GM23338 (cell line): ENCODE data around the gene PARD3. TPM values are rescaled to one million over a fixed set of nuclear protein-coding genes. Genes with fewer than 3 reads are reported as not detected.
"Not testable (repeated sequence)": the region's sequence is repeated elsewhere in the genome, so short reads cannot be mapped to it uniquely, and the experiment has no call there.

ENCODE experiments used
- ATAC-seq: fragments of 200-7000 bp; cut with Tn5 transposase; 3 replicates; pipeline ENCODE4 v1.9.1; 2020
- DNase-seq: peaks from one replicate; pipeline ENCODE4 v3.0.0-alpha.2; 2015; ENCODE audit warnings: low spot score
- H2AFZ ChIP-seq: fragments of 200-600 bp; sonication (generic); 2 replicates; pipeline ENCODE4 v1.8.0; 2016; ENCODE audit warnings: antibody characterized with exemption, mild to moderate bottlenecking, moderate library complexity
- H3F3A ChIP-seq: fragments of 200-600 bp; sonication (generic); replicated peaks from 2 replicates; pipeline ENCODE4 v1.8.0; 2017; ENCODE audit warnings: antibody characterized with exemption, mixed run types, low read depth
- H3K27ac ChIP-seq: fragments of 200-600 bp; sonication (generic); 2 replicates; pipeline ENCODE4 v1.6.1; 2016; ENCODE audit warnings: low read depth
- H3K27me3 ChIP-seq: fragments of 200-600 bp; sonication (generic); 2 replicates; pipeline ENCODE4 v1.8.0; 2016; ENCODE audit warnings: mild to moderate bottlenecking, mixed run types, moderate library complexity; ENCODE audit not compliant: insufficient read depth
- H3K36me3 ChIP-seq: fragments of 200-600 bp; sonication (generic); 2 replicates; pipeline ENCODE4 v1.8.0; 2016; ENCODE audit warnings: mild to moderate bottlenecking; ENCODE audit not compliant: insufficient read depth
- H3K4me1 ChIP-seq: fragments of 200-600 bp; sonication (generic); 2 replicates; pipeline ENCODE4 v1.8.0; 2016; ENCODE audit warnings: mild to moderate bottlenecking, moderate library complexity; ENCODE audit not compliant: insufficient read depth
- H3K4me2 ChIP-seq: fragments of 200-600 bp; sonication (generic); 2 replicates; pipeline ENCODE4 v1.7.1; 2017; ENCODE audit warnings: mixed run types
- H3K4me3 ChIP-seq: fragments of 200-600 bp; sonication (generic); 2 replicates; pipeline ENCODE4 v1.6.1; 2016; ENCODE audit warnings: mixed run types
- H3K79me2 ChIP-seq: fragments of 200-600 bp; sonication (generic); replicated peaks from 2 replicates; pipeline ENCODE4 v1.8.0; 2017; ENCODE audit warnings: mild to moderate bottlenecking; ENCODE audit not compliant: insufficient read depth
- H3K9me2 ChIP-seq: fragments of 200-600 bp; sonication (generic); 2 replicates; pipeline ENCODE4 v1.8.0; 2017; ENCODE audit not compliant: insufficient read depth
- H4K20me1 ChIP-seq: fragments of 200-600 bp; sonication (generic); replicated peaks from 2 replicates; pipeline ENCODE4 v1.8.0; 2017; ENCODE audit warnings: mild to moderate bottlenecking; ENCODE audit not compliant: insufficient read depth
- H3K27ac Mint-ChIP-seq: 2 replicates; pipeline ENCODE4 v1.8.0; 2020; ENCODE audit warnings: inconsistent platforms, mild to moderate bottlenecking, moderate library complexity, mixed read lengths
- H3K27me3 Mint-ChIP-seq: 3 replicates; pipeline ENCODE4 v1.8.0; 2022; ENCODE audit warnings: low read depth, mild to moderate bottlenecking, moderate library complexity, mixed read lengths, inconsistent platforms; ENCODE audit not compliant: insufficient read depth, poor library complexity
- H3K36me3 Mint-ChIP-seq: 3 replicates; pipeline ENCODE4 v1.8.0; 2021; ENCODE audit warnings: low read depth, mild to moderate bottlenecking, inconsistent platforms, moderate library complexity, mixed read lengths
- H3K4me1 Mint-ChIP-seq: 3 replicates; pipeline ENCODE4 v1.8.0; 2020; ENCODE audit warnings: mild to moderate bottlenecking, inconsistent platforms, mixed read lengths
- H3K4me3 Mint-ChIP-seq: 3 replicates; pipeline ENCODE4 v1.8.0; 2021; ENCODE audit warnings: moderate library complexity, mild to moderate bottlenecking, inconsistent platforms, mixed read lengths
- H3K9me3 Mint-ChIP-seq: 3 replicates; pipeline ENCODE4 v1.8.0; 2020; ENCODE audit warnings: moderate library complexity, mild to moderate bottlenecking, inconsistent platforms, mixed read lengths
- CREB1 ChIP-seq: fragments of 250-450 bp; sonication (Bioruptor Pico); IDR thresholded peaks from 2 replicates; pipeline ENCODE4 v1.5.0; 2020; ENCODE audit warnings: low read depth, mild to moderate bottlenecking, moderate library complexity
- EZH2 ChIP-seq: fragments of 200-600 bp; sonication (generic); IDR thresholded peaks from one replicate; pipeline ENCODE4 v1.8.0; 2017; ENCODE audit warnings: antibody characterized with exemption, mild to moderate bottlenecking, low read depth; ENCODE audit not compliant: unreplicated experiment
- EZH2phosphoT487 ChIP-seq: fragments of 200-600 bp; sonication (generic); IDR thresholded peaks from one replicate; pipeline ENCODE4 v1.8.1; 2018; ENCODE audit warnings: antibody characterized with exemption; ENCODE audit not compliant: unreplicated experiment
- JUNB ChIP-seq: IDR thresholded peaks from one replicate; pipeline ENCODE4 v1.6.1; 2016; ENCODE audit warnings: antibody characterized with exemption; ENCODE audit not compliant: unreplicated experiment
- NANOG ChIP-seq: IDR thresholded peaks from 2 replicates; pipeline ENCODE4 v1.6.1; 2016; ENCODE audit warnings: antibody characterized with exemption, borderline replicate concordance
- STAT1 ChIP-seq: IDR thresholded peaks from one replicate; pipeline ENCODE4 v1.6.1; 2016; ENCODE audit warnings: antibody characterized with exemption; ENCODE audit not compliant: unreplicated experiment
- ZNF114 ChIP-seq: fragments of 250-450 bp; sonication (Bioruptor Pico); IDR thresholded peaks from 2 replicates; pipeline ENCODE4 v1.5.0; 2020; ENCODE audit warnings: mild to moderate bottlenecking, moderate library complexity
- ZNF331 ChIP-seq: fragments of 250-450 bp; sonication (Bioruptor Pico); IDR thresholded peaks from 2 replicates; pipeline ENCODE4 v1.5.0; 2020; ENCODE audit warnings: low read depth, mild to moderate bottlenecking, moderate library complexity
- polyA plus RNA-seq: library from polyadenylated mRNA; unstranded; fragments of >200 nt; fragmentation: Nextera tagmentation; extraction: Ambion mirVana; gene quantifications from 2 replicates; pipeline ENCODE4 v1.2.1, GENCODE V29; 2016
- total RNA-seq: library from RNA; depleted of rRNA; stranded (reverse); fragments of >200 nt; shearing (Covaris generic); gene quantifications from 2 replicates; pipeline ENCODE4 v1.2.3, GENCODE V29; 2014
- TF ChIP-seq, protein P1 (sequence below): IDR thresholded peaks from one replicate; pipeline ENCODE4 v1.6.1; 2018; ENCODE audit warnings: antibody characterized with exemption; ENCODE audit not compliant: unreplicated experiment
- TF ChIP-seq, protein P2 (sequence below): IDR thresholded peaks from 2 replicates; pipeline ENCODE4 v1.6.1; 2016; ENCODE audit warnings: antibody characterized with exemption
- TF ChIP-seq, protein P3 (sequence below), 2 experiments: fragments of 200-600 bp in 1 of 2; sonication (generic) in 1 of 2; conservative IDR thresholded peaks; 2 replicates each; pipeline versions ENCODE4 v1.5.1 to v1.6.1; 2016 to 2017; ENCODE audit warnings: antibody characterized with exemption in 2 of 2, low read depth in 2 of 2, mild to moderate bottlenecking in 2 of 2, moderate library complexity in 1 of 2

Gene PARD3
- total and polyA plus RNA-seq, 2 experiments from 2014 or later, result 30.2 to 51.4 TPM

DNA sequence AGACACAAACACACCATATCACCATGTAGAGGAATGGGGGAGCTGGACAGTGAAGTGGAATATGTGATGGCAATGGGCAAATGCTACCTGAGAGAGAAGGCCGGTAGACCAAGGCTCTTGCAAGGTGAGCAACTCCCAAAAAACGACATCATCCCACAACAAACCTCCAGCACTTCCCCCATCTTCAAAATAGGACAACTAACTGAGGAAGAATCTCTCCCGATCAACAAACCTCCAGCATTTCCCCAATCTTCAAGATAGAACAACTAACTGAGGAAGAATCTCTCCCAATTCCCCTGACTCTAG is 387.2 kb downstream of the PARD3 start (continued):
- TF ChIP-seq ZNF331 (CRISPR knock-in tag), result no peak
- TF ChIP-seq STAT1, result no peak
- no peak for TF ChIP-seq ZNF114 (CRISPR knock-in tag)
- no peak for TF ChIP-seq EZH2phosphoT487
- TF ChIP-seq JUNB, result no peak
- TF ChIP-seq NANOG, result no peak
- TF ChIP-seq EZH2, result no peak
- TF ChIP-seq, protein P1, sequence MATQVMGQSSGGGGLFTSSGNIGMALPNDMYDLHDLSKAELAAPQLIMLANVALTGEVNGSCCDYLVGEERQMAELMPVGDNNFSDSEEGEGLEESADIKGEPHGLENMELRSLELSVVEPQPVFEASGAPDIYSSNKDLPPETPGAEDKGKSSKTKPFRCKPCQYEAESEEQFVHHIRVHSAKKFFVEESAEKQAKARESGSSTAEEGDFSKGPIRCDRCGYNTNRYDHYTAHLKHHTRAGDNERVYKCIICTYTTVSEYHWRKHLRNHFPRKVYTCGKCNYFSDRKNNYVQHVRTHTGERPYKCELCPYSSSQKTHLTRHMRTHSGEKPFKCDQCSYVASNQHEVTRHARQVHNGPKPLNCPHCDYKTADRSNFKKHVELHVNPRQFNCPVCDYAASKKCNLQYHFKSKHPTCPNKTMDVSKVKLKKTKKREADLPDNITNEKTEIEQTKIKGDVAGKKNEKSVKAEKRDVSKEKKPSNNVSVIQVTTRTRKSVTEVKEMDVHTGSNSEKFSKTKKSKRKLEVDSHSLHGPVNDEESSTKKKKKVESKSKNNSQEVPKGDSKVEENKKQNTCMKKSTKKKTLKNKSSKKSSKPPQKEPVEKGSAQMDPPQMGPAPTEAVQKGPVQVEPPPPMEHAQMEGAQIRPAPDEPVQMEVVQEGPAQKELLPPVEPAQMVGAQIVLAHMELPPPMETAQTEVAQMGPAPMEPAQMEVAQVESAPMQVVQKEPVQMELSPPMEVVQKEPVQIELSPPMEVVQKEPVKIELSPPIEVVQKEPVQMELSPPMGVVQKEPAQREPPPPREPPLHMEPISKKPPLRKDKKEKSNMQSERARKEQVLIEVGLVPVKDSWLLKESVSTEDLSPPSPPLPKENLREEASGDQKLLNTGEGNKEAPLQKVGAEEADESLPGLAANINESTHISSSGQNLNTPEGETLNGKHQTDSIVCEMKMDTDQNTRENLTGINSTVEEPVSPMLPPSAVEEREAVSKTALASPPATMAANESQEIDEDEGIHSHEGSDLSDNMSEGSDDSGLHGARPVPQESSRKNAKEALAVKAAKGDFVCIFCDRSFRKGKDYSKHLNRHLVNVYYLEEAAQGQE, result no peak
- TF ChIP-seq, protein P2, sequence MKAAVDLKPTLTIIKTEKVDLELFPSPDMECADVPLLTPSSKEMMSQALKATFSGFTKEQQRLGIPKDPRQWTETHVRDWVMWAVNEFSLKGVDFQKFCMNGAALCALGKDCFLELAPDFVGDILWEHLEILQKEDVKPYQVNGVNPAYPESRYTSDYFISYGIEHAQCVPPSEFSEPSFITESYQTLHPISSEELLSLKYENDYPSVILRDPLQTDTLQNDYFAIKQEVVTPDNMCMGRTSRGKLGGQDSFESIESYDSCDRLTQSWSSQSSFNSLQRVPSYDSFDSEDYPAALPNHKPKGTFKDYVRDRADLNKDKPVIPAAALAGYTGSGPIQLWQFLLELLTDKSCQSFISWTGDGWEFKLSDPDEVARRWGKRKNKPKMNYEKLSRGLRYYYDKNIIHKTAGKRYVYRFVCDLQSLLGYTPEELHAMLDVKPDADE, result no peak
- TF ChIP-seq, protein P3, sequence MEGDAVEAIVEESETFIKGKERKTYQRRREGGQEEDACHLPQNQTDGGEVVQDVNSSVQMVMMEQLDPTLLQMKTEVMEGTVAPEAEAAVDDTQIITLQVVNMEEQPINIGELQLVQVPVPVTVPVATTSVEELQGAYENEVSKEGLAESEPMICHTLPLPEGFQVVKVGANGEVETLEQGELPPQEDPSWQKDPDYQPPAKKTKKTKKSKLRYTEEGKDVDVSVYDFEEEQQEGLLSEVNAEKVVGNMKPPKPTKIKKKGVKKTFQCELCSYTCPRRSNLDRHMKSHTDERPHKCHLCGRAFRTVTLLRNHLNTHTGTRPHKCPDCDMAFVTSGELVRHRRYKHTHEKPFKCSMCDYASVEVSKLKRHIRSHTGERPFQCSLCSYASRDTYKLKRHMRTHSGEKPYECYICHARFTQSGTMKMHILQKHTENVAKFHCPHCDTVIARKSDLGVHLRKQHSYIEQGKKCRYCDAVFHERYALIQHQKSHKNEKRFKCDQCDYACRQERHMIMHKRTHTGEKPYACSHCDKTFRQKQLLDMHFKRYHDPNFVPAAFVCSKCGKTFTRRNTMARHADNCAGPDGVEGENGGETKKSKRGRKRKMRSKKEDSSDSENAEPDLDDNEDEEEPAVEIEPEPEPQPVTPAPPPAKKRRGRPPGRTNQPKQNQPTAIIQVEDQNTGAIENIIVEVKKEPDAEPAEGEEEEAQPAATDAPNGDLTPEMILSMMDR (conservative IDR thresholded peaks at IDR 0.05; ENCODE audit: low read depth in 2 of 2), result no peak

DNA sequence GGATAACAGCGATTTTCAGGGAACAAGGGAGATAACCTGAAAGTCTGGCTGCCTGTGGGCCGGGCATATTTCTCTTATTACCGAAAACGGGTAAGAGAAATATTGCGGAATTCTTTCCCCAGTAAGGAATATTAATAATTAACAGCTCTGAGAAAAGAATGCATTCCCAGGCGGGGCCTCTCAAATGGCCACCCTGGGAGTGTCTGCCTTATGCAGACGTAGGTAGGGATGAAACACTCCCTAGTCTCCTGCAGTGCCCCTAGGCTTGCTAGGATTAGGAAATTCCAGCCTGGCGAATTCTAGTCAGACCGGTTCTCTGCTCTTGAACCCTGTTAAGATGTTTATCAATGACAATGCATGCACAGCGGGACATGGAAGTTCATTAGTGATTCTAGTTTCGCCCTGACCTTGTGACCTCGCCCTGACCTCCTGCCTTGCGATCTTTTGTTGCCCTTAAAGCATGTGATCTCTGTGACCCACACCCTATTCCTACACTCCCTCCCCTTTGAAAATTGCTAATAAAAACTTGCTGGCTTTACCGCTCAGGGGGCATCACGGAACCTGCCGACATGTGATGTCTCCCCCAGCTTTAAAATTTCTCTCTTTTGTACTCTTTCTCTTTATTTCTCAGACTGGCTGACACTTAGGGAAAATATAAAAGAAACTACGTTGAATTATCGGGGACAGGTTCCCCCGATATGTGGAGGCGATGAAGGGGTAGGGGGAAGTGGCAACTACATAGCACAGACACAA is 387.8 kb downstream of the PARD3 start:
- not testable (repeated sequence) for H2AFZ ChIP-seq, H3K9me2 ChIP-seq, H4K20me1 ChIP-seq, H3K79me2 ChIP-seq, H3K27me3 Mint-ChIP-seq, H3K36me3 Mint-ChIP-seq, H3K36me3 ChIP-seq, H3K27me3 ChIP-seq, H3K9me3 Mint-ChIP-seq, H3F3A ChIP-seq
- Histone ChIP-seq H3K27ac (peak overlapping the region; percentile 70; the same call in 1 of the 2 replicates), H3K4me3 (peak overlapping the region; percentile 47), H3K4me2 (peak overlapping the region; percentile 70), H3K4me1 (peaks cover 51% of the 10 kb centered on the region)
- peak; percentile 70 for ATAC-seq
- peak; percentile 90 for DNase-seq
- Mint-ChIP-seq H3K4me1 (peaks cover 60% of the 10 kb centered on the region), H3K4me3 (peak overlapping the region; percentile 64), H3K27ac (peak overlapping the region; percentile 80)
- TF ChIP-seq CREB1, result peak; percentile 55; the same call in 1 of the 2 replicates

DNA sequence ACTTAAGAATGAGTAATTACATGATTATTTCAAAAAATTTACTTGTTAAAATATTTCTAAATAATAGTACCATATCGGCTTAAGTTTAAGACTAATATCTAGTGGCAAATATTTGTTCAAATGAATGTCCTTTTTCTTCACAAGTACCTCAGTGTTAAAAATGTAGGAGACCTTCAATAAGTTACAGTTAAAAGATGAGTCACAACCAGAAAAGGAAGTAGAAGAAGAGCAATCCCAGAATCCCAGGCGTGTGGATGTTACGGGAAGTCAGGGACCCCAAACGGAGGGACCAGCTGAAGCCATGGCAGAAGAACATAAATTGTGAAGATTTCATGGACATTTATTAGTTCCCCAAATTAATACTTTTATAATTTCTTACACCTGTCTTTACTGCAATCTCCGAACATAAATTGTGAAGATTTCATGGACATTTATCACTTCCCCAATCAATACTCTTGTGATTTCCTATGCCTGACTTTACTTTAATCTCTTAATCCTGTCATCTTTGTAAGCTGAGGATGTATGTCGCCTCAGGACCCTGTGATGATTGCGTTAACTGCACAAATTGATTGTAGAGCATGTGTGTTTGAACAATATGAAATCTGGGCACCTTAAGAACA is 388.4 kb downstream of the PARD3 start:
- not testable (repeated sequence) for H3K27me3 Mint-ChIP-seq

More for the DNA sequence above, 388.4 kb downstream of the PARD3 start:
- H3K9me3 Mint-ChIP-seq, H4K20me1 ChIP-seq, ATAC-seq, H3F3A ChIP-seq, H3K9me2 ChIP-seq, DNase-seq, H3K27me3 ChIP-seq, H3K79me2 ChIP-seq, H3K36me3 ChIP-seq, H3K36me3 Mint-ChIP-seq, H2AFZ ChIP-seq: not testable (repeated sequence)
- H3K27ac Mint-ChIP-seq, result peak overlapping the region; percentile 80
- Histone ChIP-seq H3K27ac (peak overlapping the region; percentile 70; the same call in 1 of the 2 replicates), H3K4me1 (peaks cover 51% of the 10 kb centered on the region), H3K4me2 (peak overlapping the region; percentile 70), H3K4me3 (peak overlapping the region; percentile 41)
- H3K4me3 Mint-ChIP-seq, result peak overlapping the region; percentile 54
- H3K4me1 Mint-ChIP-seq, result peaks cover 65% of the 10 kb centered on the region
